HepG2 (cell line): ENCODE measurements around the gene GALNT12. TPM values are rescaled to one million over a fixed set of nuclear protein-coding genes. Genes with fewer than 3 reads are reported as not detected.

Experiments
- ATAC-seq: fragments of 200-7000 bp; cut with Tn5 transposase; 3 replicates; pipeline ENCODE4 v1.9.1; 2020; ENCODE audit warnings: mild to moderate bottlenecking, moderate library complexity
- BruUV-seq: library from RNA; stranded (reverse); fragments of 400-500 nt; replicated peaks from 2 replicates; lab custom pipeline; 2021; lab: Mats Ljungman, UMichigan
- CTCF ChIA-PET: fragments of 300-600 bp; formaldehyde crosslinking; extraction: SDS; loops from one replicate; lab custom pipeline; 2021; ENCODE audit warnings: low total read pairs, inconsistent platforms, low intra/inter-chr PET ratio; lab: Yijun Ruan, JAX
- POLR2A ChIA-PET: fragments of 350-600 bp; sonication (Branson Sonifier 250); formaldehyde crosslinking; loops from one replicate; lab custom pipeline; 2020; ENCODE audit warnings: antibody characterized with exemption, inconsistent platforms; lab: Yijun Ruan, JAX
- DNase-seq: peaks from one replicate; pipeline ENCODE4 v3.0.0-alpha.2; 2015; ENCODE audit warnings: low spot score
- FAIRE-seq: peaks from 3 replicates; lab custom pipeline; 2011; peaks lifted over from hg19 to GRCh38; lab: Jason Lieb, UNC
- H2AFZ ChIP-seq: one replicate; pipeline ENCODE4 v1.6.1; 2011; ENCODE audit warnings: low read length, inconsistent platforms
- H3K27ac ChIP-seq: fragments of 300-600 bp; 3 replicates; pipeline ENCODE4 v1.8.0; 2011; ENCODE audit warnings: mixed run types, mild to moderate bottlenecking, mixed read lengths, low read length, inconsistent platforms; ENCODE audit not compliant: insufficient read depth; ENCODE audit errors: extremely low read length
- H3K27me3 ChIP-seq, 2 experiments: fragments of 200-600 bp in 1 of 2; 2 replicates in 1 of 2; 3 replicates in 1 of 2; pipeline versions ENCODE4 v1.6.0 to v1.8.0; 2011; ENCODE audit warnings: low read length in 2 of 2, mild to moderate bottlenecking in 2 of 2, moderate library complexity in 2 of 2, inconsistent platforms in 1 of 2; ENCODE audit not compliant: insufficient read depth in 2 of 2, control insufficient read depth in 1 of 2
- H3K36me3 ChIP-seq, 2 experiments: fragments of 200-600 bp in 1 of 2; replicated peaks in 1 of 2; 2 replicates in 1 of 2; 3 replicates in 1 of 2; pipeline versions ENCODE4 v1.5.1 to v1.8.0; 2011; ENCODE audit warnings: low read length in 2 of 2, inconsistent platforms in 1 of 2; ENCODE audit not compliant: insufficient read depth in 2 of 2, control insufficient read depth in 1 of 2
- H3K4me1 ChIP-seq: 2 replicates; pipeline ENCODE4 v1.5.1; 2012; ENCODE audit warnings: low read length, inconsistent platforms; ENCODE audit not compliant: insufficient read depth
- H3K4me2 ChIP-seq: 2 replicates; pipeline ENCODE4 v1.6.0; 2011; ENCODE audit warnings: low read depth, low read length, inconsistent platforms
- H3K4me3 ChIP-seq, 3 experiments: fragments of 200-600 bp in 1 of 3; sonication (generic), shearing (Covaris generic) in 1 of 3; replicated peaks in 1 of 3; 2 replicates each; pipeline ENCODE4 v1.5.1; 2011 to 2016; ENCODE audit warnings: low read length in 3 of 3, inconsistent platforms in 2 of 3, low read depth in 2 of 3, mild to moderate bottlenecking in 2 of 3, control low read depth in 1 of 3, mixed read lengths in 1 of 3; ENCODE audit not compliant: insufficient read depth in 1 of 3
- H3K79me2 ChIP-seq: one replicate; pipeline ENCODE4 v1.6.1; 2011; ENCODE audit warnings: low read length, inconsistent platforms; ENCODE audit not compliant: insufficient read depth
- H3K9ac ChIP-seq: 2 replicates; pipeline ENCODE4 v1.6.0; 2011; ENCODE audit warnings: mild to moderate bottlenecking, low read depth, low read length, inconsistent platforms; ENCODE audit not compliant: insufficient read depth
- H3K9me3 ChIP-seq: 2 replicates; pipeline ENCODE4 v1.5.1; 2012; ENCODE audit warnings: mild to moderate bottlenecking, low read length
- H4K20me1 ChIP-seq: 2 replicates; pipeline ENCODE4 v1.6.0; 2011; ENCODE audit warnings: inconsistent platforms, mild to moderate bottlenecking, low read length, moderate library complexity; ENCODE audit not compliant: insufficient read depth
- ARNTL ChIP-seq: sonication (generic); formaldehyde crosslinking; IDR thresholded peaks from 2 replicates; pipeline ENCODE4 v1.4.0; 2020; ENCODE audit warnings: mild to moderate bottlenecking, missing genetic modification reagents
- FOXK2 ChIP-seq: fragments of 450-650 bp; IDR thresholded peaks from 2 replicates; pipeline ENCODE4 v1.6.1; 2016
- HOXA5 ChIP-seq: sonication (generic); formaldehyde crosslinking; IDR thresholded peaks from 2 replicates; pipeline ENCODE4 v1.4.0; 2020; ENCODE audit warnings: missing genetic modification reagents
- MAFK ChIP-seq, 2 experiments: IDR thresholded peaks in 1 of 2; conservative IDR thresholded peaks in 1 of 2; 2 replicates each; pipeline ENCODE4 v1.6.1; 2011; ENCODE audit warnings: improper control_type of control experiment in 2 of 2, low read length in 2 of 2
- MIER3 ChIP-seq: IDR thresholded peaks from 2 replicates; pipeline ENCODE4 v1.6.1; 2016; ENCODE audit warnings: missing compliant biosample characterization, borderline replicate concordance
- ZBTB8A ChIP-seq: sonication (generic); formaldehyde crosslinking; IDR thresholded peaks from 2 replicates; pipeline ENCODE4 v1.4.0; 2020; ENCODE audit warnings: mild to moderate bottlenecking, low read depth, missing genetic modification reagents, borderline replicate concordance
- ZMYM4 ChIP-seq: sonication (generic); formaldehyde crosslinking; IDR thresholded peaks from 2 replicates; pipeline ENCODE4 v1.8.1; 2023; ENCODE audit warnings: mild to moderate bottlenecking, missing genetic modification reagents
- ZNF160 ChIP-seq: sonication (generic); formaldehyde crosslinking; IDR thresholded peaks from 2 replicates; pipeline ENCODE4 v1.8.0; 2022; ENCODE audit warnings: mild to moderate bottlenecking, inconsistent platforms, missing genetic modification reagents
- ZNF205 ChIP-seq: IDR thresholded peaks from 2 replicates; pipeline ENCODE4 v1.6.1; 2018; ENCODE audit warnings: missing biosample characterization, missing genetic modification reagents
- ZNF530 ChIP-seq: sonication (generic); formaldehyde crosslinking; IDR thresholded peaks from 2 replicates; pipeline ENCODE4 v1.5.0; 2020; ENCODE audit warnings: low read depth, mild to moderate bottlenecking, missing genetic modification reagents
- ZNF629 ChIP-seq: sonication (generic); formaldehyde crosslinking; conservative IDR thresholded peaks from 2 replicates; pipeline ENCODE4 v1.5.0; 2020; ENCODE audit warnings: missing genetic modification reagents
- ZSCAN22 ChIP-seq: sonication (generic); formaldehyde crosslinking; IDR thresholded peaks from 2 replicates; pipeline ENCODE4 v1.4.0; 2020; ENCODE audit warnings: mild to moderate bottlenecking, missing genetic modification reagents
- WGBS: methylation state at CpG from one replicate; pipeline ENCODE4 v1.1.6; 2017; ENCODE audit warnings: low lambda C conversion rate; 5-methylcytosine and 5-hydroxymethylcytosine counted together
- in situ Hi-C: cut with HindIII; loops from 2 replicates; pipeline ENCODE4 v1.10.0; 2017; ENCODE audit warnings: low pct_unique_long_range_greater_than_20kb; ENCODE audit not compliant: extremely low pct_ligation_motif_present
- intact Hi-C: fragments of 100-400 bp; cut with micrococcal nuclease; formaldehyde crosslinking; loops from one replicate; pipeline ENCODE4 v1.10.0; 2022; ENCODE audit not compliant: unreplicated experiment
- polyA plus RNA-seq, 8 experiments: library from polyadenylated mRNA; depleted of rRNA in 3 of 8; stranded (reverse) in 7 of 8; unstranded in 1 of 8; fragments of >200 nt; fragmentation: Illumina TruSeq in 4 of 8; extraction: Trizol in 4 of 8; gene quantifications; 2 replicates each; pipeline versions ENCODE4 v1.2.1 to v1.2.3, GENCODE V29; 2011 to 2016; ENCODE audit warnings: low read depth in 4 of 8, missing spikeins in 1 of 8, mixed read lengths in 1 of 8; ENCODE audit not compliant: insufficient read depth in 1 of 8
- total RNA-seq, 5 experiments: library from RNA; depleted of rRNA; stranded (reverse); fragments of >200 nt; fragmentation: Illumina TruSeq; extraction: Trizol; gene quantifications; 2 replicates each; pipeline ENCODE4 v1.2.3, GENCODE V29; 2016; ENCODE audit warnings: low read depth in 1 of 5
- TF ChIP-seq, protein P1 (sequence below): sonication (generic); IDR thresholded peaks from 2 replicates; pipeline ENCODE4 v1.6.1; 2016; ENCODE audit warnings: low read depth, borderline replicate concordance
- TF ChIP-seq, protein P2 (sequence below): sonication (generic); formaldehyde crosslinking; IDR thresholded peaks from 2 replicates; pipeline ENCODE4 v1.8.0; 2022; ENCODE audit warnings: missing genetic modification reagents, mild to moderate bottlenecking, inconsistent platforms, borderline replicate concordance

GALNT12 gene
- total and polyA plus RNA-seq, 2 of the 13 experiments (the other 11 are each of a cell fraction or from before 2014, with no cell fraction given) = 0.07 TPM; not detected in 1

DNA sequence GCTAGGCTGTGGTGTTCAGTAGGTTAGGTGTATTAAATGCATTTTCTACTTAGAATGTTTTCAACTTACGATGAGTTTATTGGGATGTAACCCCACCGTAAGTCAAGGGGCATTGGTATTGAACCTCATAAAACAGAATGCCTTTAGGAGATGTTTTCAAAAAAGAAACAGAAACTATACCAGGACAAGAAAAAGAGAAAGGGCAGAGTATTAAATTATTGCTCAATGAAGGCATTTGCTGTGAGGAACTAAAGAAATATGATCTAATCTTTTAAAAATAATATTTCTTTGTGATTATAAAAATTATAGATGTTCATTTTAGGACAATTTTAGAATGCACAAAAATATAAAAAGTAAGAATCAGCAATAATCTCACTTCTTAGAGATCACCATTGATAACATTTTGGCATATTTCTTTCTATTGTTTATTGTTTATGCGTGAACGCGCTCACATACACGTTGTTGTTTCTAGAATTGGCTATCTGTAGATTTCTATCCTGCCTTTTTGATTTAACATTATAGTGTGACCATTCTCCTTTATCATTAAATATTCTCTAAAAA lies 8.0 kb downstream of the GALNT12 start:
- BruUV-seq = no TSS peak
- no peak overlapping the region for H3K4me2 ChIP-seq
- H3K4me1 ChIP-seq = no peaks in the 10 kb centered on the region
- ChIA-PET POLR2A (no interaction called here), CTCF (no interaction called here)
- in situ Hi-C loops (no loop called here), intact Hi-C loops (no loop called here)
- no peak for DNase-seq
- H3K27ac ChIP-seq = no peak overlapping the region
- H3K9me3 ChIP-seq = no peaks in the 10 kb centered on the region
- no peaks in the 10 kb centered on the region for H3K79me2 ChIP-seq
- no peak for FAIRE-seq
- H4K20me1 ChIP-seq = no peaks in the 10 kb centered on the region
- no peak overlapping the region for H3K4me3 ChIP-seq
- TF ChIP-seq MAFK (conservative IDR thresholded peaks at IDR 0.05 in 1 of 2, IDR thresholded peaks at IDR 0.05 in 1 of 2; ENCODE audit: low read length in 2 of 2) (0 out of 4 replicates have a peak, but pooled peaks of 1 of the 2 experiments have one; percentile 14), ZBTB8A (CRISPR knock-in tag) (no peak)
- H3K27me3 ChIP-seq = peaks cover 0 to 4% of the 10 kb centered on the region in 2 experiments; a peak in 1 of 5 replicates
- H2AFZ ChIP-seq = no peak overlapping the region
- WGBS = 52% methylated on average over 6 of the region's 6 CpGs
- H3K9ac ChIP-seq = no peak overlapping the region
- no peak for ATAC-seq
- H3K36me3 ChIP-seq = no peaks in the 10 kb centered on the region

DNA sequence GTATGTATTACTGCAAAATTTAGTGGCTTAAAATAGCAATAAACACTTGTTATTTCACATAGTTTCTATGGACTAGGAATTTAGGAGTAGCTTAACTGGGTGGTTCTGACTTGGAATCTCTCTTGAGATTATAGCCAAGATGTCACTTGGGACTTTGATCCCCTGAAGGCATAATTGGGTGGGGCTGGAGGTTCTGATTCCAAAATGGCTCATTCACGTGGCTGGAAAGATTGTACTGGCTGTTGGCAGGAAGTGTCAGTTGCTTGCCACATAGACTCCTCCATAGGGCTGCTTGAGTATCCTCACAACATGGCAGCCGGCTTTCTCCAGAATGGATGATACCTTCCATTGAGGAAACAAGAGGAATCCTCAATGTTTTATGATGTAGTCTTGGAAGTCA lies 11.3 kb downstream of the GALNT12 start:
- H3K9me3 ChIP-seq = no peaks in the 10 kb centered on the region
- CTCF ChIA-PET = no interaction called here
- H3K36me3 ChIP-seq = no peaks in the 10 kb centered on the region
- DNase-seq = no peak
- no peaks in the 10 kb centered on the region for H3K79me2 ChIP-seq
- no peak overlapping the region for H3K9ac ChIP-seq
- TF ChIP-seq MIER3 (no peak), ZNF205 (no peak), ZMYM4 (CRISPR knock-in tag) (no peak), ZNF530 (CRISPR knock-in tag) (no peak), ZNF160 (no peak), ZNF629 (CRISPR knock-in tag) (no peak), FOXK2 (no peak), HOXA5 (no peak), ZSCAN22 (CRISPR knock-in tag) (no peak), ARNTL (CRISPR knock-in tag) (no peak)
- TF ChIP-seq, protein P1, sequence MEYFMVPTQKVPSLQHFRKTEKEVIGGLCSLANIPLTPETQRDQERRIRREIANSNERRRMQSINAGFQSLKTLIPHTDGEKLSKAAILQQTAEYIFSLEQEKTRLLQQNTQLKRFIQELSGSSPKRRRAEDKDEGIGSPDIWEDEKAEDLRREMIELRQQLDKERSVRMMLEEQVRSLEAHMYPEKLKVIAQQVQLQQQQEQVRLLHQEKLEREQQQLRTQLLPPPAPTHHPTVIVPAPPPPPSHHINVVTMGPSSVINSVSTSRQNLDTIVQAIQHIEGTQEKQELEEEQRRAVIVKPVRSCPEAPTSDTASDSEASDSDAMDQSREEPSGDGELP = no peak
- TF ChIP-seq, protein P2, sequence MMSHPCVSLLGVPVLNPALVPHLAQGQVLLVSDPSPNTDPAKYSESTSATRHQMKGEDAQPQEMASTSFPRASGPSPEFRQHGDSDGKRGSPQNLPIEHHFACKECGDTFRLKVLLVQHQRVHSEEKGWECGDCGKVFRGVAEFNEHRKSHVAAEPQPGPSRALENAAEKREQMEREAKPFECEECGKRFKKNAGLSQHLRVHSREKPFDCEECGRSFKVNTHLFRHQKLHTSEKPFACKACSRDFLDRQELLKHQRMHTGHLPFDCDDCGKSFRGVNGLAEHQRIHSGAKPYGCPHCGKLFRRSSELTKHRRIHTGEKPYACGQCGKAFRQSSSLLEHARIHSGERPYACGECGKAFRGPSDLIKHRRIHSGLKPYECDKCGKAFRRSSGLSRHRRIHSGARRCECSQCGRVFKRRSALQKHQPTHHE = no peak
- WGBS = 19% methylated on average over 2 of the region's 2 CpGs
- FAIRE-seq = no peak
- H3K4me3 ChIP-seq = no peak overlapping the region
- intact Hi-C loops (no loop called here), in situ Hi-C loops (no loop called here)
- no peak overlapping the region for H3K27ac ChIP-seq
- POLR2A ChIA-PET = no interaction called here
- H3K4me2 ChIP-seq = no peak overlapping the region
- H2AFZ ChIP-seq = no peak overlapping the region
- H4K20me1 ChIP-seq = no peaks in the 10 kb centered on the region
- H3K4me1 ChIP-seq = no peaks in the 10 kb centered on the region
- ATAC-seq = no peak
- H3K27me3 ChIP-seq = no peaks in the 10 kb centered on the region; a peak in 1 of 5 replicates
- no TSS peak for BruUV-seq
